PFSK-1 (cell line): ENCODE results near the gene STRIP2.

Experiments
- FOXP2 ChIP-seq: optimal IDR thresholded peaks from 2 replicates; pipeline ENCODE3; 2011; ENCODE audit warnings: borderline replicate concordance, control low read depth, inconsistent platforms; ENCODE audit not compliant: insufficient read depth; ENCODE audit errors: extremely low read length, extremely low read depth
- POLR2AphosphoS5 ChIP-seq: IDR thresholded peaks from 2 replicates; pipeline ENCODE4 v1.6.1; 2012; ENCODE audit warnings: low read depth, mild to moderate bottlenecking, control low read depth, low read length, moderate library complexity
- SIN3A ChIP-seq: IDR thresholded peaks from 2 replicates; pipeline ENCODE4 v1.6.1; 2012; ENCODE audit warnings: mild to moderate bottlenecking, low read length, moderate library complexity, borderline replicate concordance; ENCODE audit not compliant: insufficient read depth
- TAF1 ChIP-seq: IDR thresholded peaks from 2 replicates; pipeline ENCODE4 v1.6.1; 2012; ENCODE audit warnings: low read length, control low read depth, borderline replicate concordance; ENCODE audit not compliant: insufficient read depth
- TF ChIP-seq, protein P1 (sequence below), 2 experiments: IDR thresholded peaks; 2 replicates each; pipeline versions ENCODE4 v1.6.1 to v1.8.0; 2011 to 2012; ENCODE audit warnings: low read depth in 2 of 2, low read length in 2 of 2, control low read depth in 1 of 2, inconsistent platforms in 1 of 2, mild to moderate bottlenecking in 1 of 2, moderate library complexity in 1 of 2; ENCODE audit not compliant: insufficient read depth in 1 of 2

STRIP2 gene

DNA sequence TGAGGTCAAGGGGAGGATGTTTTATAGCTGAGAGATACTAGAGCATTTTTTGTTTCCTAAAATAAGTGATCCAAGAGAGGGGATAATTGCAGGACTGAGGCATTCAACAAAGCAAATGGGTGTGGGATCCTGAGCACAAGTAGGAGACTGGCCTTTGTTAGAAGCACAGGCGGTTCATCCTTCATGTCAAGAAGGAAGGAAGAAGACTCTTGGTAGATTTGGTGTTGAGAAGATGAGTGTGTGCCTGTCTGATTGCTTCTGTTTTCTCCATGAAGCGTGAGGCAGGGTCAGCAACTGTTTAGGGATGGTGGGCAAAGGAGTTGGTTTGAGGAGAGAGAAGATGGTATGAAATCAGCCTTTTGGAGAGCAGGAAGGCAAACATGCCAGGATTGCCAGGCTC is 27.6 kb downstream of the STRIP2 start:
- TF ChIP-seq, protein P1, sequence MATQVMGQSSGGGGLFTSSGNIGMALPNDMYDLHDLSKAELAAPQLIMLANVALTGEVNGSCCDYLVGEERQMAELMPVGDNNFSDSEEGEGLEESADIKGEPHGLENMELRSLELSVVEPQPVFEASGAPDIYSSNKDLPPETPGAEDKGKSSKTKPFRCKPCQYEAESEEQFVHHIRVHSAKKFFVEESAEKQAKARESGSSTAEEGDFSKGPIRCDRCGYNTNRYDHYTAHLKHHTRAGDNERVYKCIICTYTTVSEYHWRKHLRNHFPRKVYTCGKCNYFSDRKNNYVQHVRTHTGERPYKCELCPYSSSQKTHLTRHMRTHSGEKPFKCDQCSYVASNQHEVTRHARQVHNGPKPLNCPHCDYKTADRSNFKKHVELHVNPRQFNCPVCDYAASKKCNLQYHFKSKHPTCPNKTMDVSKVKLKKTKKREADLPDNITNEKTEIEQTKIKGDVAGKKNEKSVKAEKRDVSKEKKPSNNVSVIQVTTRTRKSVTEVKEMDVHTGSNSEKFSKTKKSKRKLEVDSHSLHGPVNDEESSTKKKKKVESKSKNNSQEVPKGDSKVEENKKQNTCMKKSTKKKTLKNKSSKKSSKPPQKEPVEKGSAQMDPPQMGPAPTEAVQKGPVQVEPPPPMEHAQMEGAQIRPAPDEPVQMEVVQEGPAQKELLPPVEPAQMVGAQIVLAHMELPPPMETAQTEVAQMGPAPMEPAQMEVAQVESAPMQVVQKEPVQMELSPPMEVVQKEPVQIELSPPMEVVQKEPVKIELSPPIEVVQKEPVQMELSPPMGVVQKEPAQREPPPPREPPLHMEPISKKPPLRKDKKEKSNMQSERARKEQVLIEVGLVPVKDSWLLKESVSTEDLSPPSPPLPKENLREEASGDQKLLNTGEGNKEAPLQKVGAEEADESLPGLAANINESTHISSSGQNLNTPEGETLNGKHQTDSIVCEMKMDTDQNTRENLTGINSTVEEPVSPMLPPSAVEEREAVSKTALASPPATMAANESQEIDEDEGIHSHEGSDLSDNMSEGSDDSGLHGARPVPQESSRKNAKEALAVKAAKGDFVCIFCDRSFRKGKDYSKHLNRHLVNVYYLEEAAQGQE (IDR thresholded peaks at IDR 0.05; ENCODE audit: insufficient read depth in 1 of 2, low read depth in 2 of 2, low read length in 2 of 2) = no peak
- TF ChIP-seq FOXP2 (no peak), TAF1 (no peak), POLR2AphosphoS5 (no peak), SIN3A (no peak)

DNA sequence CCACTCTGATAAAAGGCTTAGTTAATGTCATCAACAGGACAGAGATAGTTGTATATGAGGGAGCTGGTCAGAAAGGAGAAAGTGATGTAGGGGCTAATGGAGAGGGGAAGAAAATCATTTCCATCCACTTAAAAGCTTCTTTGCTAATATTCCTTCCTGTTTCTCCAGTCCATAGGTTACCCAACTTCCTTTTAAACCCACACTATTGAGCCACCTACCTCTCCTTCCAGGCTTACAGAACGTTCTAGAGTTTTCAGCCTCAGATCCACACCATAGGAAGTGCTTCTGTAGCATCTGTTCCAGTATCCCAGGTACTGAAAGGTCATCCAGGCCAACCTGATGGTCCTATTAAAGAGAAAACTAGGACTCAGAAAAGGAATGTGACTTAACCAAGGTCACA is 28.2 kb downstream of the STRIP2 start:
- TF ChIP-seq TAF1 = no peak

DNA sequence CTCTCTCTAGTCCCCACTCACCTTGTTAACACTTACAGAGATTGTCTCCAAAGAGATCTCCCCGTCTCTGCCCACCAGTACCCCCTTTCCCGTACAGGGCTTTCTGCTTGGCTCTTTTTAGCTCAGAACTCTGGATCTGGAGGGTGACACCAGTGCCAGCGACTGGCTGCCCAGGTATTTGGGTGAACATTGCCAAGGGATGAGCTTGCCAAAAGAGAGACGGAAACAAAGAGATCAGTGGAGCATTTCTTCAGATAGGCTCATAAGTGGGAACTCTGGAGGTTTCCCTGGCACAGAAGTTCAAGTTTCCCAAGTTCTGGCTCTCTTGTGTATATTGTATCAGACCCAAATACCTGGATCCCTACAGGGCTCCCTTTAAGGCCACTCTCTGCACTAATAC is 30.0 kb downstream of the STRIP2 start:
- TF ChIP-seq SIN3A (no peak), POLR2AphosphoS5 (no peak), TAF1 (no peak), FOXP2 (no peak)
- TF ChIP-seq, protein P1 (IDR thresholded peaks at IDR 0.05; ENCODE audit: insufficient read depth in 1 of 2, low read depth in 2 of 2, low read length in 2 of 2) = no peak

DNA sequence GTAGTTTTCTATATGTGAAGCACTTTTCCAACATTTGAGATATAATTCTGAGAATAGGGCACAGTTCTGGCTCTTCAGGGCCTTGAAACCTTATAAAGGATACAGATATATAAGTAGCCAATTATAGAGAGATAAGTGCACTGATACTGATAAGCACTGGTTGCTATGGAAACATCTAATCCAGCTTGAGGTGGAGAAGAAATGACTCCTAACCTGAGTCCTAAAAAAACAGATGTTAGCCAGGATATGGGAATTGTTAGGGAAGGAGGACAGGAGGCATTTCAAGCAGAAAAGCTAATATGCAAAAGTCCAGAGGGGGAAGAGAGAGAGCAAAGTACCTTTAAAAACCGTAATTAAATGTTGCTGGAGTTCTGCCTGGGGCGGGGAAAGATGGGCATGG is 30.8 kb downstream of the STRIP2 start:
- TF ChIP-seq POLR2AphosphoS5 (no peak), FOXP2 (no peak), SIN3A (no peak), TAF1 (no peak)
- TF ChIP-seq, protein P1 (IDR thresholded peaks at IDR 0.05; ENCODE audit: insufficient read depth in 1 of 2, low read depth in 2 of 2, low read length in 2 of 2) = no peak

DNA sequence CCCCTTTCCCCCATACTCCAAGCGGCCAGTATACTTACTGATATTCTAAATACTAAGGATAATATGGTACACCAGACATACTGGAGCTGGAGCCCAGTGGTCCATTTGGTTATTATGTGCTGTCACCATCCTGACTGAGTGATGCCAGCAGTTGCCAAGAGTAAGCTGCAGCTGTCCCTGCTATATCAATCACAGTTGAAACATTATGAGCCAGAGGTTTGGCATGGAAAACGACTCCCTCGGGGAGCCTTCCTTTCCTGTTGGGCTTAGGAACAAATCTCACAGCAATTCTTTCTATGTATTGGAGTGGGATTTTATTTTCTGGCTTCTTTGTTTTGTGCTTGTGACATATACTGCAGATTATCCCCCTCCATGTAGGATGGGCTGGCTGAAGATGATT is 32.6 kb downstream of the STRIP2 start:
- TF ChIP-seq POLR2AphosphoS5 (no peak), FOXP2 (no peak), TAF1 (no peak), SIN3A (no peak)
- TF ChIP-seq, protein P1 (IDR thresholded peaks at IDR 0.05; ENCODE audit: insufficient read depth in 1 of 2, low read depth in 2 of 2, low read length in 2 of 2) = no peak
